H1 (cell line): Measurements from ENCODE around the gene HIPK2. TPM values are rescaled to one million over a fixed set of nuclear protein-coding genes. Genes with fewer than 3 reads are reported as not detected.

Experiments used
- CTCF ChIA-PET: fragments of 300-600 bp; sonication (Branson Sonifier 250); formaldehyde crosslinking; loops from one replicate; lab custom pipeline; 2021; ENCODE audit not compliant: partially characterized antibody; lab: Charles Lee
- POLR2A ChIA-PET: fragments of 300-600 bp; sonication (Branson Sonifier 250); formaldehyde crosslinking; loops from one replicate; lab custom pipeline; 2021; ENCODE audit warnings: inconsistent platforms; ENCODE audit not compliant: partially characterized antibody; lab: Charles Lee
- DNase-seq, 2 experiments: peaks; one replicate each; pipeline versions ENCODE4 v3.0.0 to v3.0.0-alpha.2; 2010 to 2022; ENCODE audit warnings: low spot score in 2 of 2, low read depth in 1 of 2, mixed read lengths in 1 of 2
- FAIRE-seq: peaks from 2 replicates; lab custom pipeline; 2011; peaks lifted over from hg19 to GRCh38; lab: Jason Lieb, UNC
- H2AFZ ChIP-seq: 2 replicates; pipeline ENCODE4 v1.8.1; 2012; ENCODE audit warnings: low read length, inconsistent platforms
- H2AK5ac ChIP-seq: 2 replicates; pipeline ENCODE4 v1.6.1; 2013; ENCODE audit warnings: low read depth, low read length
- H2BK120ac ChIP-seq: replicated peaks from 2 replicates; pipeline ENCODE3; 2013; ENCODE audit warnings: low read depth, low read length, inconsistent platforms
- H2BK12ac ChIP-seq: 2 replicates; pipeline ENCODE4 v1.6.1; 2013; ENCODE audit warnings: low read depth, low read length
- H2BK15ac ChIP-seq: 2 replicates; pipeline ENCODE4 v1.6.1; 2013; ENCODE audit warnings: low read length
- H2BK20ac ChIP-seq: 2 replicates; pipeline ENCODE4 v1.6.1; 2013; ENCODE audit warnings: low read length
- H2BK5ac ChIP-seq: 2 replicates; pipeline ENCODE4 v1.6.1; 2013; ENCODE audit warnings: low read depth, low read length
- H3K14ac ChIP-seq: 2 replicates; pipeline ENCODE4 v1.6.1; 2013; ENCODE audit warnings: inconsistent platforms; ENCODE audit not compliant: insufficient read length
- H3K18ac ChIP-seq: 2 replicates; pipeline ENCODE4 v1.6.1; 2013; ENCODE audit warnings: low read length; ENCODE audit errors: extremely low read depth
- H3K23ac ChIP-seq: 2 replicates; pipeline ENCODE4 v1.6.1; 2013; ENCODE audit warnings: inconsistent platforms; ENCODE audit not compliant: insufficient read length
- H3K23me2 ChIP-seq: 2 replicates; pipeline ENCODE4 v1.6.1; 2013; ENCODE audit warnings: low read depth, low read length
- H3K27ac ChIP-seq: 2 replicates; pipeline ENCODE4 v1.6.1; 2011; ENCODE audit warnings: low read depth, low read length, inconsistent platforms
- H3K27me3 ChIP-seq, 4 experiments: replicated peaks in 1 of 4; 1 replicate in 1 of 4; 2 replicates in 3 of 4; pipeline versions ENCODE4 v1.6.1 to v1.8.1; 2011 to 2013; ENCODE audit warnings: low read length in 3 of 4, mild to moderate bottlenecking in 3 of 4, inconsistent platforms in 2 of 4, mixed read lengths in 2 of 4, moderate library complexity in 1 of 4; ENCODE audit not compliant: control insufficient read depth in 3 of 4, insufficient read depth in 3 of 4; ENCODE audit errors: extremely low read depth in 1 of 4
- H3K36me3 ChIP-seq, 4 experiments: 2 replicates each; pipeline versions ENCODE4 v1.6.1 to v1.8.1; 2011 to 2013; ENCODE audit warnings: mild to moderate bottlenecking in 4 of 4, low read length in 3 of 4, moderate library complexity in 2 of 4, control low read depth in 1 of 4, inconsistent platforms in 1 of 4; ENCODE audit not compliant: insufficient read depth in 4 of 4, control insufficient read depth in 2 of 4
- H3K4ac ChIP-seq: replicated peaks from 2 replicates; pipeline ENCODE3; 2013; ENCODE audit warnings: low read length, low read depth, mixed read lengths, inconsistent platforms; ENCODE audit not compliant: insufficient read length
- H3K4me1 ChIP-seq, 4 experiments: replicated peaks in 1 of 4; 1 replicate in 1 of 4; 2 replicates in 3 of 4; pipeline versions ENCODE4 v1.6.1 to v1.8.1; 2011 to 2013; ENCODE audit warnings: low read length in 3 of 4, inconsistent platforms in 2 of 4, mixed read lengths in 1 of 4; ENCODE audit not compliant: insufficient read depth in 4 of 4, control insufficient read depth in 3 of 4
- H3K4me2 ChIP-seq, 2 experiments: 2 replicates each; pipeline versions ENCODE4 v1.6.1 to v1.8.1; 2011 to 2013; ENCODE audit warnings: low read depth in 2 of 2, low read length in 2 of 2, control low read depth in 1 of 2, inconsistent platforms in 1 of 2, mild to moderate bottlenecking in 1 of 2; ENCODE audit not compliant: insufficient read depth in 1 of 2
- H3K4me3 ChIP-seq, 4 experiments: fragments of 200-600, 300-600 bp in 1 of 4; sonication (generic), shearing (Covaris generic), sonication (Bioruptor Twin) in 1 of 4; 2 replicates each; pipeline versions ENCODE4 v1.5.1 to v1.8.1; 2011 to 2016; ENCODE audit warnings: low read length in 4 of 4, low read depth in 3 of 4, control low read depth in 2 of 4, inconsistent platforms in 2 of 4, mild to moderate bottlenecking in 2 of 4, mixed read lengths in 1 of 4, moderate library complexity in 1 of 4; ENCODE audit not compliant: insufficient read depth in 2 of 4; ENCODE audit errors: extremely low read depth in 1 of 4
- H3K56ac ChIP-seq: replicated peaks from 2 replicates; pipeline ENCODE3; 2013; ENCODE audit warnings: low read depth, mild to moderate bottlenecking, mixed read lengths, low read length, inconsistent platforms; ENCODE audit not compliant: insufficient read length
- H3K79me1 ChIP-seq: 2 replicates; pipeline ENCODE4 v1.6.1; 2013; ENCODE audit warnings: low read depth, low read length, control low read depth
- H3K79me2 ChIP-seq, 2 experiments: 2 replicates each; pipeline versions ENCODE4 v1.6.1 to v1.8.1; 2012 to 2013; ENCODE audit warnings: low read length in 2 of 2, mild to moderate bottlenecking in 2 of 2, inconsistent platforms in 1 of 2; ENCODE audit not compliant: insufficient read depth in 2 of 2, control insufficient read depth in 1 of 2
- H3K9ac ChIP-seq, 4 experiments: replicated peaks in 1 of 4; 1 replicate in 1 of 4; 2 replicates in 3 of 4; pipeline versions ENCODE4 v1.6.1 to v1.8.1; 2011 to 2013; ENCODE audit warnings: low read depth in 3 of 4, low read length in 3 of 4, control low read depth in 2 of 4, mild to moderate bottlenecking in 2 of 4, moderate library complexity in 2 of 4, inconsistent platforms in 1 of 4; ENCODE audit errors: extremely low read depth in 1 of 4
- H3K9me3 ChIP-seq, 2 experiments: 2 replicates each; pipeline versions ENCODE4 v1.6.1 to v1.8.1; 2012 to 2013; ENCODE audit warnings: mild to moderate bottlenecking in 2 of 2, moderate library complexity in 2 of 2, control low read depth in 1 of 2, inconsistent platforms in 1 of 2, low read depth in 1 of 2, low read length in 1 of 2, mixed read lengths in 1 of 2; ENCODE audit not compliant: insufficient read depth in 2 of 2
- H4K20me1 ChIP-seq, 2 experiments: replicated peaks in 1 of 2; 2 replicates each; pipeline versions ENCODE3 to v1.8.1; 2011 to 2013; ENCODE audit warnings: inconsistent platforms in 2 of 2, low read length in 2 of 2, mild to moderate bottlenecking in 1 of 2; ENCODE audit not compliant: insufficient read depth in 2 of 2, control insufficient read depth in 1 of 2
- H4K5ac ChIP-seq: 2 replicates; pipeline ENCODE4 v1.6.1; 2013; ENCODE audit warnings: low read length, low read depth, mixed read lengths, inconsistent platforms; ENCODE audit not compliant: insufficient read length
- H4K8ac ChIP-seq: 2 replicates; pipeline ENCODE4 v1.8.0; 2013; ENCODE audit warnings: mild to moderate bottlenecking, moderate library complexity, low read length, inconsistent platforms; ENCODE audit not compliant: insufficient read depth; ENCODE audit errors: extremely low read depth
- H4K91ac ChIP-seq: replicated peaks from 2 replicates; pipeline ENCODE3; 2013; ENCODE audit warnings: low read length, mixed read lengths, inconsistent platforms; ENCODE audit not compliant: insufficient read length
- CBX8 ChIP-seq: fragments of 300-800, 300-1000 bp; sonication (generic); IDR thresholded peaks from 2 replicates; pipeline ENCODE4 v1.7.1; 2016; ENCODE audit warnings: low read depth, low read length, borderline replicate concordance
- CHD1 ChIP-seq: IDR thresholded peaks from 2 replicates; pipeline ENCODE4 v1.6.1; 2012; ENCODE audit warnings: low read depth, low read length, improper control_type of control experiment
- CREB1 ChIP-seq: IDR thresholded peaks from 2 replicates; pipeline ENCODE4 v1.6.1; 2012; ENCODE audit warnings: inconsistent platforms
- EP300 ChIP-seq, 2 experiments: IDR thresholded peaks; 1 replicate in 1 of 2; 2 replicates in 1 of 2; pipeline ENCODE4 v1.6.1; 2011 to 2012; ENCODE audit warnings: low read depth in 2 of 2, low read length in 2 of 2, mild to moderate bottlenecking in 2 of 2, borderline replicate concordance in 1 of 2, inconsistent platforms in 1 of 2, moderate library complexity in 1 of 2
- EZH2 ChIP-seq: fragments of 200-600 bp; sonication (generic); IDR thresholded peaks from 2 replicates; pipeline ENCODE4 v1.7.1; 2012; ENCODE audit warnings: low read depth, mild to moderate bottlenecking, moderate library complexity, low read length, inconsistent platforms; ENCODE audit not compliant: severe bottlenecking
- GABPA ChIP-seq: IDR thresholded peaks from 2 replicates; pipeline ENCODE4 v1.6.1; 2011; ENCODE audit warnings: mild to moderate bottlenecking, low read length, moderate library complexity, borderline replicate concordance; ENCODE audit not compliant: insufficient read depth
- HDAC6 ChIP-seq: IDR thresholded peaks from one replicate; pipeline ENCODE4 v1.7.1; 2012; ENCODE audit warnings: low read depth, mild to moderate bottlenecking, inconsistent platforms, low read length, moderate library complexity
- KDM5A ChIP-seq: fragments of 200-600 bp; IDR thresholded peaks from 2 replicates; pipeline ENCODE4 v1.7.1; 2012; ENCODE audit warnings: mild to moderate bottlenecking, low read length, inconsistent platforms, mixed read lengths
- MAFK ChIP-seq: IDR thresholded peaks from 2 replicates; pipeline ENCODE4 v1.6.1; 2012; ENCODE audit warnings: low read depth, mild to moderate bottlenecking, improper control_type of control experiment, low read length
- POLR2A ChIP-seq, 2 experiments: IDR thresholded peaks; 1 replicate in 1 of 2; 2 replicates in 1 of 2; pipeline ENCODE4 v1.6.1; 2011; ENCODE audit warnings: low read depth in 2 of 2, low read length in 2 of 2, mild to moderate bottlenecking in 2 of 2; ENCODE audit errors: control extremely low read depth in 1 of 2
- TEAD4 ChIP-seq: IDR thresholded peaks from 2 replicates; pipeline ENCODE4 v1.6.1; 2012; ENCODE audit warnings: low read depth, low read length, inconsistent platforms, mixed read lengths
- WGBS, 2 experiments: shearing (Covaris generic) in 1 of 2; methylation state at CpG; one replicate each; pipeline versions ENCODE4 v1.1.6 to v1.1.7; 2013 to 2015; ENCODE audit warnings: low lambda C conversion rate in 2 of 2, mixed read lengths in 2 of 2, inconsistent platforms in 1 of 2, low coverage in 1 of 2, missing lambda C conversion rate in 1 of 2; ENCODE audit not compliant: insufficient replicate concordance in 2 of 2, insufficient coverage in 1 of 2, insufficient read length in 1 of 2; ENCODE audit errors: extremely low coverage in 1 of 2, missing lambda C conversion rate in 1 of 2; 5-methylcytosine and 5-hydroxymethylcytosine counted together
- polyA plus RNA-seq, 7 experiments: library from polyadenylated mRNA; depleted of rRNA in 3 of 7; stranded (reverse) in 5 of 7; unstranded in 2 of 7; fragments of >200 nt in 5 of 7; fragments of 200-250 nt in 2 of 7; gene quantifications; 1 replicate in 5 of 7; 2 replicates in 1 of 7; 4 replicates in 1 of 7; pipeline versions ENCODE4 v1.2.1 to v1.2.3, GENCODE V29; 2011 to 2013; ENCODE audit warnings: missing spikeins in 2 of 7, mixed read lengths in 2 of 7
- total RNA-seq: library from RNA; stranded (reverse); fragmentation: NEBNext Ultra II Directional; extraction: Animal tissue kit (Norgen Biotek cat#: 25700); gene quantifications from 2 replicates; pipeline ENCODE4 v1.2.1, GENCODE V29; 2021
- TF ChIP-seq, protein P1 (sequence below): IDR thresholded peaks from 2 replicates; pipeline ENCODE4 v1.6.1; 2011; ENCODE audit warnings: low read depth, mild to moderate bottlenecking, low read length; ENCODE audit not compliant: insufficient read depth

The HIPK2 gene
- total and polyA plus RNA-seq, 2 of the 8 experiments (the other 6 are each of a cell fraction or from before 2014, with no cell fraction given), result 8.3 to 24.3 TPM

DNA sequence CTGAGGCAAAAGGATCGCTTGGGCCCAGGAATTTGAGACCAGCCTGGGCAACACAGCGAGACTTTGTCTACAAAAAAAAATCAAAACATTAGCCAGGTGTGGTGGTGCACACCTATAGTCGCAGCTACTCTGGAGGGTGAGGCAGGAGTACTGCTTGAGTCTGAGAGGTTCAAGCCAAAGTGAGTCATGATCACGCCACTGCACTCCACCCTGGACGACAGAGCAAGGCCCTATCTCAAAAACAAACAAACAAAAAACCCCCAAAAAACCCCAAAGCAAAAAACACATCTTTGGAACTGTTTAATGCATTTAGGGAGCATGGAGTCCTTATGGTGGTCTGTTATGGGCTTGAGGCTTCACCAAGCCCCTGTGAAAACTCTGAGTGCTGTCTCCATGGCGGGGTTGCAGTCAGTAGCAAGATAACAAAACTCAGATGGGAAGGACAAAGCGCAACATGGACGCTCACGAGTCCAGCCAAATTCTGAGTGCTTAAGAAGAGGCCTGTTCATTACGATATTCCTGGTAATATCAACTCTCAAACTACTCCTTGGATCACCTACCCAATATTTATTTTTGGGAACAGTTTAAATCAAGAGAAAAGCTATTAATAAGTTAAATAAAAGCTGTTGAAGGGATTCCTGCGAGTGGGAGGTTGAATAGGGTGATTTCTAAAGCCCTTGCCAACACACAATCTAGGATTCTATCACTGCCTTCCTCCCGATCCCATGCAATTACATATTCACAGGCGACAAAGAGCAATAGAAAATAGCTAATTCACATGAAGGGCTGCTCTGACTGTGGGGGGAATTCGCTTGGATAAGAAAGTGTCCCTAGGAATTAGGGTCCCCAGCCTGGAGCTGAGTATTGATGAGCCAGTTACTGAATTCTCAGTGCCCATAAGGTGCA, 123.3 kb downstream of the HIPK2 start:
- Histone ChIP-seq H3K36me3 (no peaks in the 10 kb centered on the region), H4K5ac (no peak overlapping the region), H3K79me1 (no peaks in the 10 kb centered on the region), H4K8ac (no peak overlapping the region), H3K27me3 (no peaks in the 10 kb centered on the region), H2BK12ac (no peak overlapping the region), H3K23ac (no peak overlapping the region), H2AFZ (no peak overlapping the region), H3K18ac (no peak overlapping the region), H3K4me2 (no peak overlapping the region), H3K79me2 (no peaks in the 10 kb centered on the region; a peak in 1 of 4 replicates), H3K27ac (no peak overlapping the region), H2AK5ac (no peak overlapping the region), H3K14ac (no peak overlapping the region), H3K56ac (no peak overlapping the region), H4K91ac (no peak overlapping the region), H3K23me2 (no peaks in the 10 kb centered on the region), H2BK20ac (no peak overlapping the region), H3K4ac (no peak overlapping the region), H2BK120ac (no peak overlapping the region), H3K9ac (no peak overlapping the region), H2BK5ac (no peak overlapping the region), H4K20me1 (no peaks in the 10 kb centered on the region), H3K9me3 (no peaks in the 10 kb centered on the region), H3K4me3 (no peak overlapping the region), H2BK15ac (no peak overlapping the region), H3K4me1 (peaks cover 0 to 13% (median 7%) of the 10 kb centered on the region in 4 experiments; a peak in 6 of 7 replicates)
- FAIRE-seq (no peak), DNase-seq (no peak)
- ChIA-PET CTCF (interaction anchor here (0.9 to 2.3 kb wide), 5 partner anchors 9 to 348 kb away, joined by 3 to 10 read pairs (median 4); no protein-coding TSS in a partner anchor), POLR2A (no interaction called here)
- WGBS, 2 experiments, result 83% methylated on average over 14 of the region's 14 CpGs; no CpG with 5 or more reads in 1 of the 2 experiments
- no peak for TF ChIP-seq CREB1
- TF ChIP-seq TEAD4, result no peak
- TF ChIP-seq EP300 (IDR thresholded peaks at IDR 0.05; ENCODE audit: borderline replicate concordance in 1 of 2, low read depth in 2 of 2, low read length in 2 of 2), result no peak
- TF ChIP-seq CBX8, result no peak
- TF ChIP-seq GABPA, result no peak
- TF ChIP-seq, protein P1, sequence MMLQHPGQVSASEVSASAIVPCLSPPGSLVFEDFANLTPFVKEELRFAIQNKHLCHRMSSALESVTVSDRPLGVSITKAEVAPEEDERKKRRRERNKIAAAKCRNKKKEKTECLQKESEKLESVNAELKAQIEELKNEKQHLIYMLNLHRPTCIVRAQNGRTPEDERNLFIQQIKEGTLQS, result no peak
- TF ChIP-seq MAFK, result no peak
- no peak for TF ChIP-seq KDM5A
- TF ChIP-seq CHD1, result no peak
- TF ChIP-seq EZH2, result no peak
- TF ChIP-seq POLR2A (IDR thresholded peaks at IDR 0.05; ENCODE audit: control extremely low read depth in 1 of 2, low read depth in 2 of 2, low read length in 2 of 2), result no peak
- TF ChIP-seq HDAC6, result no peak
